Fibroblast of gingiva (primary cell): ENCODE measurements around the gene UBAP1L.
"Not testable (repeated sequence)": the region's sequence is repeated elsewhere in the genome, so short reads cannot be mapped to it uniquely, and the experiment has no call there.

ENCODE experiments used
- DNase-seq: peaks from one replicate; pipeline ENCODE4 v3.0.0-alpha.2; 2011; ENCODE audit warnings: low read depth

UBAP1L gene

GRCh38 chr15:65099801-65100200 lies 15.2 kb downstream of the UBAP1L start:
- DNase-seq = not testable (repeated sequence)

DNA sequence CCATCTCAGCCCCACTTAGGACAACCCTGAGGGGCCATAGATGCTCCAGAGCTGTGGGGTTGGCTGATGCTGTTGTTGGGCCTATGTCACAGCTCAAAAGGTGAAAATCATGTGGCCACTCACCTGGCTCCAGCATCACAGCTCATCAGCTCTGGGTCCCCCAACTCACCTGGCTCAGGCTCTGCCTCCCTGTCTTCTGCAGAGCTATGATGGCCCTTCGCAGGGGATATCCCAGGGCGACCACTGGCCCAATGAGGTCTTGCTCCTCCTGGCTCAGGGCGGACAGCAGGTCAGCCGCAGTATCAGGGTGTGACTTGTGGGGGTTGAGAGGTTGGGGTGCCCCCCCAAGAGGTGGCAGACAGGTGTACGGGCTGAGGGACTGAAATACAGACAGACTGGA lies 15.7 kb downstream of the UBAP1L start:
- no peak for DNase-seq

DNA sequence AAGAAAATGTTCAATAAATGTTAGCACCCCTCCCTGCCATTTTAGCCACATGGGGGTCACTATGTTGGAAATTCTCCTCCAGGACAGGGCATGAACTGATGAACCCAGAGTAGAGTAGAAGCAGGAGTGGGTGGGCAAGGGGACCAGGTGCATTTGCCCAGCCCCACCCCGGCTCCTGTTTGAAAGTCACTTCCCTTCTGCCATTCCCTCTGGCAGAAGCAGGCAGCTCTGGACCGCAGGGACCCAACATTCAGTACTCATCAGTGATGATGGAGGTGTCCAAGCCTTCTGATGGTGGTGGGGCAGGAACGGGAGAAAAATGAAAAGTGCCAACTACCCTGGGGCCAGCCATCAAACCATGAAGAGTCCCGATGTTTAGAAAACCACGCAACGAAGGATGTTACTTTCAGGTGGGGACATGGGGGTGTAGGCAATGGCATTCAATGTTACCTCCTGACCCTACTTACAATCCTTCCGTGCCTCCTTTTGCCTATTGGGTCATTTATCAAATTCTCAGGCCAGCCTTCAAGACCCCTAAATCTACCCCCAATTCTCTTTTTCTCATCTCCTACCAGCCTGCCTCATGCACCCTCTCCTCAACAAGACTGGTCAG lies 17.2 kb downstream of the UBAP1L start:
- no peak for DNase-seq

DNA sequence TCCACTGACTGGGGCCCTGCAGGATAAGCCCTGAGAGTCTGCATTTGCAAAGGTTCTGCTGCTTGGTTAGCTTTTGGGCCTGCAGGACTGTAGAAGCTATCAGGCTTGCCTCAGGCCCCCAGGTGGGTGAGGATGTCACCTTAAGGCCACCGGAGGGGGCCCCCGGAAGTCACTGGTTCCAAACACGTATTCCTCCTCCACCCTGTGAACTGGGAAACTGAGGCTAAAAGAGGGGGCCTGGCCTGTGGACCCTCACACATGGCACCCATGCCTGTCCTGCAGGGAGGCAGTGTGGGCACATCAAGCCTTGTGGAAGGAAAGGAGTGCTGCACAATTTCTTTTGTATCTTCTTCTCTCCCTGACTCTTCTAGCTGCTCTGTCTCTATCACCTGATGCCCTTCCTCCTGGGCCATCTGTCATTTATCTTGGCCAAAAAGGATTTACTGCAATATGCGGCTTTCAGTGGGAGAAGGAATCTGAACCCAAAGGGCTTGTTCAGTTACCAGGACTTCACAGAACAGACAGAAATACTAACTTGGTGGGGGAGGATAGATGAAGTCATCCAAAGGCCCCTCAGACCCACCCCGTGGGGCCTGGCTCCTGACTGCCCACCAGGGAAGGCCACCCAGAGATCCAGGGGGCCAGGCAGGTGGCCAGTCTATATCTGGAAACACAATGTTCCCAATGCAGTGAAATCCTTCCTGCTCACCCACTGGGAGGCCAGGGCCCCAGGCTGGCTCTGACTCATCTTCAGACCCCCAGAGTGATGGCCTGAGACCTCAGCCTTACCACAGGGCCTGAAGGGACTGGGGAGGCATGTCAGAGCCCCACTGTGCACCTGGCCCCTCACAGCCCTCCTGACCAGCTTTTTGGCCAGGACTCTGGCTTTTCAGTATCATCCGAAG lies 18.3 kb downstream of the UBAP1L start:
- DNase-seq = no peak

DNA sequence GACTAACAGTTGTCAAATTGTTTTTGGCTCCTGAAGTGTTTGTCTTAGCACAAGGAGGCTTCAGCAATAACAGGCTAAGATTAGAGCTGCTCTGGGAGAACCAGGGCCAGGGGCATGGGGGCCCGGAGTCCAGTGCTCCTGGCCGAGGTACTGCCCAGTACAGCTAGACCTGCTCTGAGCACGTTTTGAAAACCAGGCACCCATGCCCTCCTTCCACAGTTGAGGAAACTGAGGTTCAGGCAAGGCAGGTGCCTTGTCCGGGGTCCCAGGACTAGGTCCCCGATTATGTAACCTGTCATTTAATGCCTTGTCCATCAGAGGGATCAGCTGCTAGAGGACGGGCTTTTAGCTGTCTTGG lies 19.3 kb downstream of the UBAP1L start:
- DNase-seq = no peak

DNA sequence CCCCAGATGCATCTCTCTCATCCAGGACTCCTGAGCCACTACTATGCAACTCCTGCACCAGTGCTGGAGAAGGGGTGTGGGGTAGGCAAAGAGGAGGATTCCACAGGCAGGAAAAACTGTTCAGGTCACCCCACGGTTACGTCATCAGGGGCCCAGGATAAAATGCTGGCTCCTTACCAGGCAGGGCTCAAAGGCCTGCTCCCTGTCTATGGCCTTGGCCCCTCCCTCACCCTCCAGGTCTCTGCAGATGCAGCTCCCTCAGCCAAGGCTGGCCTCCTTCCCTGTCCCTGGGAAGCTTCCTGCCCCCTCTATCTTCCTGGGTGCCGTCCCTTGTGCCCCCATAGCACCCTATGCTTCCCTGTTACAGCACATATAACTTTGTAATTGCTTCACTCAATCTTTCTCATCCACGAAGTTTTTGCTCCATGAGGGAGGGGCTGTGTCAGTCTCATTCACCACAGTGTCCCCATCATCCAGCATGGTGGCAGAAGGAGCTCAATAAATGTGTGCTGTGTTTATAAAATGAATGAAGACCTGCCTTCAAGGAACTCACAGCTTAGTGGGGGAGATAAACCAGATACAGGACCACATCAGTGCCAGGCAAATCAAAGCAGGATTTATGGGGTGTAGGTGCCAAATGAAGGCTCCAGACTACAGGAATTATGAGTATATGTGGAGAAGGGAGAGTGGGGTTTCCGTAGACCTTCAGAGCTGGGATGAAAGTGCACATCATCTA lies 19.8 kb downstream of the UBAP1L start:
- DNase-seq = no peak

- no peak for DNase-seq
Measured at GRCh38 chr15:65094294-65094995, 20.6 kb downstream of the UBAP1L start.

- not testable (repeated sequence) for DNase-seq
Measured at GRCh38 chr15:65093793-65094170, 21.2 kb downstream of the UBAP1L start.

GRCh38 chr15:65092911-65093792 lies 21.8 kb downstream of the UBAP1L start:
- no peak for DNase-seq

- no peak for DNase-seq
Measured at GRCh38 chr15:65091946-65092770, 22.8 kb downstream of the UBAP1L start.

DNA sequence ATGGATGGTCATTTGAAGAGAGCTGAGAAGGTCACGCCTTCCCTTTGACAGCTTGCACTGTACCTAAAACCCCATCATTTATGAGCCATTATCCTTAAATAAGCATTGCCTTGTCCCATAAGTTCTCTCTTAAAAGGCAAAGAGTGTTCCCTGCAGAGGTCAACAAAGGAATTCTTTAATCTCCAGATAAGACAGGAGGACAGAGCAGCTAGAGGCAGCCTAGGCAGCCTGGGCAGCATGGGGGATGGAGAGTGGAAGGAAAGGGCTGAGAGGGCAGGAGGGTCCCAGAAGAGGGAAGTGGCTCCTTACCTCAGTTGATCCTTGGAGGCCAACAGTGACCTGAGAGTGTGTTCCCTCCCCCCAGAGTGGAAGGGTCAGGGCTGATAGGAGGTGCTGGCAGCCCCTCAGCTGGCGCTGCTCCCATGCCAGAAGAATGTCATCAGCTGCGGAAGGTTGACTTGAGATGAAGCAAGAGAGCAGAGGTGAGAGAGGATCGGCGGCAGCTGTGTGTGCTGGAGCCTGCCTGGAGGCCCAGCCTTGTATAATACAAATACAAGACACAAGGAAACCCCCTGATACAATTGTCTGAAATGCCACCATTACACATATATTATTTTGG lies 25.7 kb downstream of the UBAP1L start:
- no peak for DNase-seq

DNA sequence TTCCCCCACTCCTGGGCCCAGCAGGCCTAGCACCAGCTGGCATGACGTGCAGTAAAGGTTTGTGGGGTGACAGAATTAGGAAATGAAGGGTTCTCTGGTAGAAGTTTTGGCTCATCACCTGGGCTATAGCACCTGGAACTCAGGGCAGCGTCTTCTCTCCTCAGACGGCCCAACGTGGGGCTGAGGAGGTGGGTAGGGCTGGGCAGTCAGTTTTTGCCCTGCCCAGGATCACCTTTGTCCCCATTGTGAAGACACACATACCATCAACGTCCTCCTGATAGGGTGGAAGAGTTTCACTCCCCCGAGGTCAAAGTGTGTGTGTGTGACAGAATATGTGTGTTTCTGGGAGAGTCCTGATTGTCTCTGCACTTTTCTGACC lies 26.4 kb downstream of the UBAP1L start:
- DNase-seq = no peak

DNA sequence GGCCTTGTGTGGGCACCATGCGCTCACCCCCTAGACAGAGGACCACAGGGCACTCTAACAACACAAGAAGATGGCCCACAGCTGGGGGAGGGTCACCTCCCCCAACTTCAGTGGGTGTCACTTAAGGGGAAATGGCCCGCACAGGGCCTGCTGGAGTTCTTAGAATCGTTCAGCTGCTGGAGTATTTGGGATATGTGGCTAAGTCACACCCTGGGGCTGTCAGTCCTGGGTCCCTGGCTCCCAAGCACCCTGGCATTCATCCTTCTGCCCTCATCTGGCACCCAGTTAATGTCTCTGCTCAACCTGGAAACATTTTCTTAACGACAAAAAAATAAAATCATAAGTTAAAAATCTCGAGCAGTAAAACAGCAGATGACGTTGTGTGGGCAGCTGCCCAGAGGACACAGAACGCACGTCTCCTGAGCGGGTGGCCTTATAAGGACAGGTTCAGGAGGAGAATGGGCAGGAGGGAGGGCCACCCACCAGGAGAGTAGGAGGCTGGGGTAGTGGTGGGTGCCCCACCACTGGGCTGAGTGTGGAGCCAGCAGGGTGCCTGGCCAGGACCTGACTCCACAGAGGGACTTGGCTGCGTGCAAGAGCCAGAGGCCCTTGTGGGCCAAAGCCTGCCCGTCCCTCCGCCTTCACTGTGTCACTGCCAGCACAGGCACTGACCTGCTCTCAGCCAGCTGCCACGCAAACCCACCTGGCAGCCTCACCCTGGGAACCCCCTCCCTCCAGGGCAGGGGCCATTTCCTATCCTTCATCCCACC lies 26.9 kb downstream of the UBAP1L start:
- DNase-seq = no peak

DNA sequence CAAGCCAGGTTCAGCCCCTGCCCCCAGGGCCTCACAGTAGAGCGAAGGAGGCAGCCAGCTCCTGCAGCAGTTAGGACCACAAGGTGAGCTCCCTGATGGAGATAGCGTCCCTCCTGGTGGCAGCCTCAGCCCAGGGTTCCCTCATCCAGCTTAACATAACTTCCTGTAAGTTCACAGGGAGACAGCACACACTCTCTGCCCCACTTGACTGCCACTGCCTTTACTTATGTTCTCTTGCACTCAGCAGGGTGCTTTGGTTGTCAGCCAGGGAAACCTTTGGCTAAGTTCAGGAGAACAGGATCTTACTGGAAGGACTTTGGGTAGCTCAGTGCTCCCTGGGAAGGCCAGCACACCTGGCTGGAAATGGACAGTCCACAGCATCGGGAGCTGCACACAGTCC lies 27.6 kb downstream of the UBAP1L start:
- DNase-seq = no peak

DNA sequence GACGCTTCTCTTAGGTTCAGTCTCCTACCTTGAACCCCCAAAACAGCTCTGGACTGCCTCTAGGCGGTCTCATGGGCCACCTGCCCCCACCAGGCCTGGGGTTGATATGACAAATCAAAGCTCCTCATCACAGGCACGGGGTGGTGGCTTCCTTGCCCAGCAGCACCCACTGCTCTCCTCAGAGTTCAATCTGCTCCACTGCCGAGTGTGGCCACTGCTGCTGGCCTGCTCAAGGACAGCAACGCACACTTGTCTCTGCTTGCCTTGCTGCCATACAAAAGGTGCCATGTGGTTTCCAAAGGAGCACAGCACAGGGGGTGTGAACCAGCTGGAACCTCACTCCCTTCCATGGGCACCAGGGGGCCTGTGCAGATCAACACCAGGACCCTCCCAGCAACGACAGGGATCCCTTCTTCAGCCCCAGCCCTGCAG lies 28.3 kb downstream of the UBAP1L start:
- DNase-seq = no peak

- no peak for DNase-seq
Measured at GRCh38 chr15:65085990-65086679, 28.9 kb downstream of the UBAP1L start.

- DNase-seq = no peak
Measured at GRCh38 chr15:65085207-65085753, 29.7 kb downstream of the UBAP1L start.

DNA sequence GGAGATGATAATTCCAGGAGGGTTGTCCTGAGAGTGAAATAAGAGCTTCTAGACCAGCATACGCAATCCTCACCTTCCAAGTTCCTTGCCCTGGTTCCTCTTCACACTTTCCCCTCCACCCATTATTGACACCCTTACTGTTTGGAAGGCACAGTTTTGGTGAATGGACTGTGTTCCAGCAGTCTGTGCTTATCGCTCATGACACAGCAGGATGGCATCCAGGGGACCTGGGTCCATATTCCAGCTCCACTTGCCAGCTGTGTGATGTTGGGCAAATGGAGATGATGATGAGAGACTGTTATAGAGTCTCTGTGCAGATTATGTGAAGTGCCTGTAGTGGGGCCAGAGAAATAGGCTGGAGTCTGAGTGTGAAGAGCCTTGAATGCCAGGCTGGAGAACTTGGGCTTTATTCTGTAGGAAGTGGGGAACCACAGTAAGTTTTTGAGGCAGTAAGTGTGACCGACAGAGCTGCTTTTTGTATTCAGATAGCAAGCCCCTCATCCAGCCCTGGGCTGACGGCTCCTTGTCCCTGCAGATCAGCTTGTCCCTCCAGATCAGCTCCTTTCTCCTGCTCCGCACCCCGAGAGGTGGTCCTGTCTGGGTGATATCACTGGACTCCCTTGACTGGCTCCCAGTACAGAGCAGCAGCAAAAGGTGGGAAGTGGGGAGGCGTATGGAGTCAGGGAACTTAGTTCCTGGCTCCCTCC lies 30.3 kb downstream of the UBAP1L start:
- no peak for DNase-seq
